A172 (cell line): ENCODE measurements around the gene ZNF782. TPM values are rescaled to one million over a fixed set of nuclear protein-coding genes. Genes with fewer than 3 reads are reported as not detected.
A peak's percentile ranks its signal among the peaks of the same experiment; 100 is the strongest.
"Not testable (repeated sequence)": the region's sequence is repeated elsewhere in the genome, so short reads cannot be mapped to it uniquely, and the experiment has no call there.

Experiments used
- DNase-seq: peaks from one replicate; pipeline ENCODE4 v3.0.0-alpha.2; 2015; ENCODE audit warnings: low spot score
- total RNA-seq: library from RNA; depleted of rRNA; stranded (reverse); fragments of >200 nt; shearing (Covaris generic); gene quantifications from 2 replicates; pipeline ENCODE4 v1.2.3, GENCODE V29; 2014; rRNA removed

ZNF782 gene
- 6.9 and 12.5 TPM in 2 replicates for total RNA-seq

DNA sequence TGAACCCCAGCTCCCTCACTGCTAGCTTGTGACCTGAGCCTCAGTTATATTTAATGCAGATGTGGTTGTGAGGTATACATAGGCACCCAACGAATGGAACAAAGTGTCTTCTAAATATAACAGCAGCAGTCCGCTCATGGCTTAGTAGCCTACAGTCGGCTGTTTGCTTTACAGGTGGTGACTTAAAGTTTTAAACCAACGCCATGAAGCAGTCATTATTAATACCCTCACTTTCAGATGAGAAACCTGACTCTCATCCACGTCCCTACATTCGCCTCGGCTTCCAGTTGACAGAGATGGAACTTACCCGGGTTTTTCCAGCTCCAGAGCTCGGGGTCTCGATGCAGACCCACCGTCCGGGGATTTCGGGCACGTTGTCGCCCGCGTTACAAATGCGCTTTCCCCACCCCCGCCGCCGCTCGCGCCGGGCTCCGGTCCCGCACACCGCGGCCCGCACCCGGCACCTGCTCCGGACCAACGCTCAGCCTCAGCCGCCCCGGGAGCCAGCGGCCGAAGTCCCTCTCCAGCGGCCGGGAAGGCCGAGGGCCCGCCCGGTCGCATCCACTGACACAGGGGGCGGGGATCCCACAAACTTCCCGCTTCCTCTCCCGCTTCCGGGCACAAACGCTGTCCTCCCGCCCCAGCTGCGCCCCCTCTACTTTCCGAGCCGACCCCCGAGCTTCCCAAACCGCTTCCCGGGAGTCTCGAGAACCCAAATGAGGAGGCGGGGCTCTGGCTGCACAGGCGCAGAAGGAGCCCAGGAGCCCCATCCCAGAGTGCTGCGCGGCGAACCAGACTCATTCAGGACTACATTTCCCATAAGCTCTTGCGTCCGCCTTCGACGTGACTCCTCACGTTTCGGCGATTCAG is at the start of gene ZNF782:
TSS of gene ZNF782 (minus strand) at position 734 of the 870 bp plus-strand sequence. CDS start 2,553 bp downstream, outside the sequence.
- peak; percentile 93 for DNase-seq

DNA sequence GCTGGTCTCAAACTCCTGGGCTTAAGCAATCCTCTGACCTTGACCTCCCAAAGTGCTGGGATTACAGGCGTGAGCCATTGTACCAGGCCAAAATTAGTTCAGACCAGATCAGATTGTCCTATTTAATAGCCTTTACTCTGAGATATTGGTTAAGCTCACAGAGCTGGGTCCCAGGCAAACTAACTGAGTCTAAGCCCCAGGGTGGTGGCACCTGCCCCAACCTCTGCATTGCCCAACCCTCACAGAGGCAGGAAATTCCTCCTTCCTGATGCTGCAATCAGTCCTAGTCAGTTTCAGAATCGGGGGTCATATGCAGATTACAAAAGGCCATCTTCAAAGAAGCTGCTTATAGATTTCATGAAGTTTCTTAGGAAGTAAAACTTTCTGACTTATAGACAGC is 45.7 kb upstream of the ZNF782 start:
- not testable (repeated sequence) for DNase-seq

DNA sequence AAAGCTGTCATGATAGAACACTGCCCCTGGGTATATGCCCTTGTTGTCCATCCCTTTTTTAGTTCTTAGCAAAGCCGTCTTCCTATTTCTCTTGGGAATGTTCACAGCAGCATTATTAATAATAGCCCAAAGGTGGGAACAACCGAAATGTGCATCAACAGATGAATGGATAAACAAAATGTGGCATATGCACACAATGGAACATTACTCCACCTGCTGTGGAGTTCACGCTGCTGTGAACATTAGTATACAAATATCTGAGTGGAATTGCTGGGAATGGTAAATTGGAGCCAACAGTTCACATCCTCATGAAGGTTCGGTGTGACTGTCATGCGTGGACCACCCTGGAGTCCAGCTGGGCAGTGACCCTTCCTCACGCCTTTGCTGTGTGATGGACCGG is 37.8 kb upstream of the ZNF782 start:
- no peak for DNase-seq

DNA sequence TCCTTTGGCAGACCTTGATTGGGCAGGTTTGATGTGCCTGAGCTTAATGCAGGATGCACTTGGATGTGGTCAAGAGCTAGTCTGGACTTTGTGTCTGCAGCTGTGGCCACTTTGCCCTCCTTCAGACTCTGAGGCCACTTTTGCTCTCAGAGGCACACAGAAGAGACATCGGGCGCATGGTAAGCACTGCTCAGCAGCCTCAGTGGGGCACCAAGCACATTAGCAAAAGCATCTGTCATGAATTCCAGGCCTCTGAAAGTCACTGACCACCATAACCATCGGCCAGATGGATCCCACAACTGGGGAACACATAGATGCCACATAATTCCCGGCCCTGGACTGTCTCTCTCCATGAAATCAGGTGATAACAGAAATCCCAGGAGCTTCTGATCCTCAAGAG is 34.3 kb upstream of the ZNF782 start:
- no peak for DNase-seq

DNA sequence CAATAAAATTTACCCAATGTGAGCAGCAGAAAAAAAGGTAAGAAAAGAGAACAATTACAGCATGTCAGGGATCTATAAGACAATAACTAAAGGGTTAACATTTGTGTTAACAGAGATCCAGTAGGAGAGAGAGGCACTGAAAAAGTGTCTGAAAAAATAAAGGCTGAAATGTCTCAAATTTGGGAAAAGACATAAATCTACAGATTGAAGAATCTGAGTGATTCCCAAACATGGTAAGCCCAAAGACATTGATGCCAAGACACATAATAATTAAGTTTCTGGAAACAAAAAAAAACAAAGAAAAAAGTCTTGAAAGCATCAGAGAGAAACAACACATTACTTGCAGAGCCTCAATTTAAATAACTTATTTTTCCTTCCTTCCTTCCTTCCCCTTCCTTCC is 31.1 kb upstream of the ZNF782 start:
- DNase-seq, result no peak

DNA sequence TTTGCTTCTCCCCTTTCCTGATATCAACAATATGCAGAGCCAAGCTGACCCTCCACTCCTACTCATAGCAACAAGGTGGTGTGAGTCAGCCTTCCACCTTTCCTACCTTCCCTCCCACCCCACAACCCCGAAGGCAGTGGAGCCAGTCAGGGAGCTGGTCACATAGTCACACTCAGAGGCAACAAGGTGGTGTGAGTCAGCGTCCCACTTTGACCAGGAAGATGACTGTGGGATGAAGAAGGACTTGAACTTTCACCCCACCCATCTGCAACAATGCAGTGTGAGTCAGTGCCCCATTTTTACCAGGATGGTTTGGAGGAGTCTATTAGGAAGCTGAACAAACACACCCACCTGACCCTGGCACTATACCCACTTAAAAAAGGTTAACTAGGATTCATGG is 30.1 kb upstream of the ZNF782 start:
- DNase-seq, result peak; percentile 96

DNA sequence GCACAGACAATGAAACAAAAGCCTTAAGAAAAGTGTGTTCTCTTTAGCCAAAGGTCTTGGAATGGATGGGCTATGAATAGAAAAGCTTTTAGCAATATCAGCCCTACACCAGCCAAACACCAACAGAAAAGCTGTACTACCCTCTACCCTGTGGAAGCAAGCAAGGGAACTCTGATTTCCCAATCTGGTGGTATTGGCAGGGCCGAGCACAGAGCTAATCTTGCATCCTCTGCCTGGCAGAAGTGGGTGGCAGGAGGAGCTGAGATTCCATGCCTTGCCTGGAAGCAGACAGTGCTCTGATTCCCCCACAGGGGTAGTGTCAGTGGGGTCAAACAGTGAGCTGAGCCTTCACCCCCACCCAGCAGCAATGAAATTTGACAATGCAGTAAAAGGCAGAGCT is 29.6 kb upstream of the ZNF782 start:
- DNase-seq, result no peak

DNA sequence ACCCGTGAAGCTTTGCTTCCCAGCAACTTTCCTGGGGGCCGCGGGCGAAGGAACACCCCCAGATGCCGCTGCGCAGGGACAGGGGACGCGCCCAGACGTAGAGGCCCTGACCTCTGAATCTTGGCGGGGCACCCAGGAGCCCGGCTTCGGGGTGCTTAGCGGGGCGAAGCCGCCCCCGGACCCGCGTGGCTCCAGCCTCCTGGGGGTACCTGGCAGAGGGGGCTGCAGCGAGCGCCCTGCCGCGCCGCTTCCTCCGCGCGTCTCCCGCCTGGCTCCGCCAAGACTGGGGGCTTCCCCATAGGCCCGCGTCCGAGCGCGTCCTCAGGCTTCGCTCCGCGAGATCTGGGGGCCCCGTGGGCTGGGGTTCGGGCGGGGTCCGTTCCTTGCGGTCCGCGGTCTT is 23.0 kb upstream of the ZNF782 start:
- no peak for DNase-seq

DNA sequence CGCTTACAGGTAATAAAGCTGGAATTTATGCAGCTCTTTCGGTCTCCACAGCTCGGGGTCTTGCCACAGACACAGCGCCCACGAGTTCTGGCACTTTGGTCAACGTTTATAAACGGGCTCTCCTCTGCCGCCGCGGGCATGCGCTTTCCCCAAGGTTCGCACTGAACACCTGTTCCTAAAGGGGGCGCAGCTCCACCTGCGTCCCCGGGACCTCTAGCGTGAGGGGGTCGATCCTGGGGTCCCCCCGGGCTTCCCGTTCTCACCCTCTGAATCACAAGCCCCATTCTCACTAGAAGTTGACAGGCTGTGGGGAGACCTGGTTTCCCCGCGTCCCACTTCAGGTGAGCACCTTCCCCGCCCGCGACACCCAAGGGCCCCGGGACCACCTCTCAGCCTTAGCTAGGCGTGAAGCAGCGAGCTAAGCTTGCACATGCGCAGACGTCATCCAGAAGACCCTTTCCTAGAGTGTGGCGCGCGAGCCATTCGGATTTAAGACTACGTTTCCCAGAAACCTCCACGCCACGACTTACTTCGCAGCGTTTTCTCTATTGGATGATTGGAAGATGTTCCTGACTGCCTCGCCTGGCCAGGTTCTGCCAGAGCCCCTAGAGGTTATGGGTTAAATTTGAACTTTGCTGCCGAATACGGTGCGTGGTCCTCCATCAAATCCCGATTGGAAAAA is 21.3 kb upstream of the ZNF782 start:
- peak; percentile 64 for DNase-seq

DNA sequence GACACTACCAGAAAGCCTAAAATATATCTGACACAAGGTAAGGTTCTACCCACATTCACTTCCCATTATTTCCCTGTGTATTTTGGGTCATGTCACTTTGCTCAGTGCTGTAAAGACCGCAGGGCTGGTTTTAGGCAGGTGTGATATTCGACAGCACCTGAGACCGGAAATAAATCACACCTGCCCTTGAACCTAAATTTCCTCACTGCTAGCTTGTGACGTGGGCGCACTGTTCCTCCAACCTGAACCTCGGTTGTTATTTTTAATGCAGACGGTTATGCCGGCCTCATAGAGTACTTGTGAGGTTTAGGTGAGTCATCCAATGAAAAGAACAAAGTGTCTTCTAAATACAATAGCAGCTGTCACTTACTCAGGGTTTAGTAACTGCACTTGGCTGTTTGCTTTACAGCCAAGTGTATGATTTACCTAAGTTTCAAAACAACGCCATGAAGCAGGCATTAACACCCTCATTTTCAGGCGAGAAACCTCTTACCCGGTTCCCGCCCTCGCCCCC is 20.7 kb upstream of the ZNF782 start:
- DNase-seq, result peak; percentile 63

DNA sequence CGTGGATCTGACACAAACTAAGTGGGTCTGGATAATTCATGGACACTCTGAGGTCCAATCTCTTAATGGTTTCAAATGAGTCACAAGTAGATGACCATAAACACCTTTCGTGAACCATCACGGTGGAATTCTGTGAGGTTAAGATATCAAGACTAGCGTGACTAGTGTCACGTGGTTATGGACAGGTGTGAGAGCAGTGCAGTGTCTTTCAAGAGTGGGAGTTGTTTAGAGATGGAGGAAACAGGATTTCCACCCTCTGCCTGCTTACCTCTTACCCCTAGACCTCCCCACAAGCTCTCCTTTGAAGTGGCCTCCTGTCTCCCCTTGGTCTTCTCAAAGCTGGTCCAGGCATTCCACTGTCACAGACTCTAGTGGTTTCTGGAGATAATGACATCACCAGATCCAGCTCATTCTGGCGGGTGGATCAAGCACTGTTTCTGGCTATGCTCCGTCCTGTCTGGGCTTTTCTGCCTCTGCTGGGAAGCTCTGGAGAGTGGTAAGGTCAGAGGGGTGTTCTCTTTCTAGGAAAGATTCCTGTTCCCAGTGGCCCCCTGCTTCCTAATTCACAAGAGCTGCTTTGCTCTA is 20.0 kb upstream of the ZNF782 start:
- DNase-seq, result no peak

DNA sequence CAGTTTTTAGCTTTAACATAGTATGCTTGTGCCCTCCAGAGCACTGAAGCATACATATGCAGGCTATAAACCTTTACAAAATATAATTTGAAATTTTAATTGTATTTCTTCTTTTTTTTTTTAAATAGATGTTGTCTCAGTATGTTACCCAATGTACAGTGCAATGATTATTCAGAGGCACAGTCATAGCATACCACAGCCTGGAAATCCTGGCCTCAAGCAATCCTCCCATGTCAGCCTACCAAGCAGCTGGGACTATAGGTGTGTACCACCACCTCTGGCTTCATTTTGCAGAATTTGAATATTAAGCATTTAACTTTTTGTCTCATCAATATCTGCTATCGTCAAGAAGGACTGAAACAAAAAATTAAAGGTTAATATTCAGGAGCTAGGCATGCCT is 16.9 kb upstream of the ZNF782 start:
- no peak for DNase-seq

DNA sequence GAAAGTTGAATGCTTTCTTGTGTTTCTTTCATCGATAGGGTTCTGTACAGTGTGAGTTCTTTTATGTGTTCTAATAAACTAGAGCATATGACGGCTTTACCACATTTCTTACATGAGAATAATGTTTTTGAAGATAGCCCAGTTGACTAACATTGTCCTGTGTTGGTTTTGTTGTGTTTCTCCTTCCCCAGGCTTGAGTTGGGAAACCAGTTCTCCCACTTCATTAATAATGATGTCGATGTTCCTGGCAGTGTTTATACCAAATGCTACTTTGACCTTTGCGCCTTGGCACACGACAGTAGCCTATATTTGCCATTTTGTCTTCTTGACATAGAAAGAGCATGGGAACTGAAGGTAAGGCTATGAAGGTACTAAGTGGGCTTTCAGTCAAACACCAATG is 14.4 kb upstream of the ZNF782 start:
- no peak for DNase-seq

DNA sequence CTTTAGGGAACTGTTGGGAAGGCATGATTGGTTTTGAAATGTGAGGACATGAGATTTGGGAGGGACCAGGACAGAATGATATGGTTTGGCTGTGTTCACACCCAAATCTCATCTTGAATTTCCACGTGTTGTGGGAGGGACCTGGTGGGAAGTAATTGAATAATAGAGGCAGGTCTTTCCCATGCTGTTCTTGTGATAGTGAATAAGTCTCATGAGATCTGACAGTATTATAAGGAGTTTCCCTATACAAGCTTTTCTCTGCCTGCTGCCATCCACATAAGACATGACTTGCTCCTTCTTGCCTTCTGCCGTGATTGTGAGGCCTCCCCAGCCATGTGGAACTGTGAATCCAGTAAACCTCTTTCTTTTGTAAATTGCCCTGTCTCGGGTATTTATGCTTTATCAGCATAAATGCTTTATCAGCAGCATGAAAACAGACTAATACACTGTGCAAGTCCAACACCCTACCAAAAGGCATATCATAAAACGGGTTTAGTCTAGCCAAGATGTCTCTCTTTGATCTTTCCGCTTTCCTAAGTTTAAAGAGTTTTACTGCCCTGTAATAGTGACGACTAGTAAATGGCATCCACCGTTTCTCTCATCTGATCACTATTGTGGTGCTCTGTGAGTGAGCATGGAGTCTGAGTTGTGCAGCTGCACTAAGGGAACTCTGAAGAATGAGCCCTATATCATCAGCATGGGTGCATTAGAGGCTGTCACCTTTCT is 12.9 kb upstream of the ZNF782 start:
- no peak for DNase-seq

DNA sequence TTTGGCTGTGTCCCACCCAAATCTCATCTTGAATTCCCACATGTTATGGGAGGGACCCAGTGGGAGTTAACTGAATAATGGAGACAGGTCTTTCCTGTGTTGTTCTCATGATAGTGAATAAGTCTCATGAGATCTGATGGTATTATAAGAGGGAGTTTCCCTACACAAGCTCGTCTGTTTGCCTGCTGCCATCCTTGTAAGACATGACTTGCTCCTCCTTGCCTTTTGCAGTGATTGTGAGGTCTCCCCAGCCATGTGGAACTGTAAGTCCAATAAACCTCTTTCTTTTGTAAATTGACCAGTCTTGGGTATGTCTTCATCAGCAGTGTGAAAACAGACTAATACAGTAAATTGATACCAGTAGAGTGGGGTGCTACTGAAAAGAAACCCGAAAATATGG is 10.9 kb upstream of the ZNF782 start:
- DNase-seq, result not testable (repeated sequence)

DNA sequence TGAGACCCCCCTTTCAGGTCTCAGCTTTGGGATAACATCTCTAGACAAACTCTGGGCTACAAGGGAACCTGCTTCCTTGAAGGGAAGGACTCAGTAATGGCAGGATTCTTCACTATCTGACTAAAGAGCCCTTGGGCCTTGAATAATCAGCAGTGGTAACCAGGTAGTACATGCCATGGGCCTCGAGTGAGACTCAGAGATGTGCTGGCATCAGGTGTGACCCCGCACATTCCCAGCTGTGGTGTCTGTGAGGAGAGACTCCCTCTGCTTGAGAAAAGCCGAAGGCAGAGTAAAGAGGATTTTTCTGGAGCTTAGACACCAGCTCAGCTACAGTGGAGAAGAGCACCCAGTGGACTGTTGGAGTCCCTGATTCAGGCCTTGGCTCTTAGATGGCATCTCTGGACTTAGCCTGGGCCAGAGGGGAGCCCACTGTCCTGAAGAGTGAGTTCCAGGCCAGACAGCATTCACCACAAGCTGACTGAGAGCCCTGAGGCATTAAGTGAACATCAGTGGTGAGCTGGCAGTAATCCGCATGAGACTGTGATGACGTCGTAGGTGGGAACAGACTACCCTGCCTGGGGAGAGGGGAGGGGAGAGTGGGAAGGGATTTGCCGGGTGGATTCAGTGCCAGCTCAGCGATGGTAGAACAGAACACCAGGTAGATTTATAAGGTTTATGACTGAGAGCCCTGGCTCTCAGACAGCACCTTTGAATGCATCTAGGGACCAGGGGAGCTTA is 5.3 kb upstream of the ZNF782 start:
- peak; percentile 83 for DNase-seq

DNA sequence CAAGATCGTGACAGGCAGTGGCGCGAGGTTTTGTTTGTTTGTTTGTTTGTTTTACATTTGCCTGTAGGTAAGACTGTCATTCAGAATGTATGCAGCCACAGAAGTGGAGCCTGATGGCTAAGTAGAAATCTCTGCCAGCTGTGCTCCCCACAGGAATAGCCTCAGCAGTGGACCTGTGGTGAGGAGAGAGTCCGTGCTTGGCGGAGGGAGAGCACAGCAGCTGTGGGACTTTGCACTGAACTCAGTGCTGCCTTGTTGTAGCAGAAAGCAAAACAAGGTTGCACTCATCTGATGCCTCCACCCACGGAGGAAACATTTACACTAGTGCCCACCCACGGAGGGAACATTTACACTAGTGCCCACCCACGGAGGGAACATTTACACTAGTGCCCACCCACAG is 4.4 kb upstream of the ZNF782 start:
- no peak for DNase-seq

DNA sequence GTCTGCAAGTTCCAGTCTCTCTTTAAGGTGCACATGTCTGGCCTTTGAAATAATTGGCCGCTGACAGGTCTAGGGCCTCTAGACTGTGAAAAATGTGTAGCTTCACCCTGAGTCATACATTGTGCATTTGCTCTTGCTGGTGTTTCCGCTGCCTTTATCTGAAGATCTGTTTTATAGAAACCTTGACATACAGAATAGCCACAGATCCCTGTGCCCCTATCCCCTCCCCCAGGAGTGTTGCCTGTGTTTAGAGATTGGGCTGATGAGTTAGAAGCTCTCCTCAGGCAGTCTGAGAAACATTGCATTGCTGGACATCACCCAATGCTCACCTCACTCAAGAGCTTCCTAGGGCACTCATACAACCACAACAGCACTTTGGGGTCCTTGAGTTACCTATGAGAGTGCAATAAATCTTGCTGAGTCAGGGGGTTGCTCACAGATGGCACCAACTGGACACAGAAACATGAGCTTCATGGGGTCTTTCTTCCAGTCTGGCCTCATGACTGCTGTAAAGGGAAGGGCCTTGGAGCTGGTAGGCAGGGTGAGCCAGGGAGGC is 3.8 kb upstream of the ZNF782 start:
- peak; percentile 95 for DNase-seq

DNA sequence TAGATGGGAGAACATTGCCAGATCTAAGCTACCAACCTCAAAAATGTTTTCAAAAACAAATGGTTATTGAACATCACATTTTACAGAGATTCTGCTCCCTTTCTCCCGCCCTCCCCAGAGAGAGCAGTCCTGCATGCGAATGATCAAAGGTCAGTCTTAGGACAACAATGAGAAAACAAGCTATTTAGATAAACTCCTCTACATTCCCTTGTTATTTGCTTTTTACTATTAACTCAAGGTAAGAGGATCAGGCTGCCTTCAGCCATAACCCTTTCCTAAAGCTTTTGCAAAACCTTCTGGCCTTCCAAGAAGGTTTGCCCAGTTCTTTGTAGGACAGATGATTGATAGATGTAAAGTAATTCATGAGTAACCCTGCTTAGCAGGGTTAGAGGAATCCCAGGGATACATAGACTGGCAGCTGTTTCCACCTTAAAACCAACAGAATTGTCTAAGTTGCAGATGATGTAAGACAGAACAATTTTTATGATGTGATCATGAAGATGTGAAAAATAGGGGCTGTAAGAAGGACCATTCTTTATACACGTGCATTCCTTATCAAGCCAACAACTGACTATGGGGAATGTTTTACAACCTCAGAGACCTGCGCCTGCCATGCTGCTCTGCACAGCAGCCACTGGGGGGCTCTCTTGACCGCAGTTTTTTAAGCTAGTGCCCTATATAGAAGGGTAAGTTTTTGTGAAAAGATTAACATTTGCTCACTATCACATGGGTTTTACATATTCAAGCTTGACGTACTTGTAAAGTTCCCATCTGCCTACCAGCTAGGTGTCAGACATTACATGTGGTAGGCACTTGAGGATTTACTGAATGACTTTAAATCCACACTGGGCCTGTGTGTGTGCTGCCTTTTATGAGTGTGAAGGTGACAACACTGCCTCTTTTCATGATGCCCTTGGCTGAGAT is 2.3 kb upstream of the ZNF782 start:
- DNase-seq, result peak; percentile 77
